ENCODE results near the gene DCK. TPM values are rescaled to one million over a fixed set of nuclear protein-coding genes. Genes with fewer than 3 reads are reported as not detected.

Gene DCK
- total and polyA plus RNA-seq, 2 donors (not counting 1 experiment from before 2014, with no cell fraction given), result 34.8 to 58.2 TPM

GRCh38 chr4:71064521-71064920 lies 71.1 kb downstream of the DCK start:
- CTCF ChIA-PET, result no interaction called here
- intact Hi-C loops (cut with micrococcal nuclease), result no loop called here
- no peak for DNase-seq
- Histone ChIP-seq H3K79me2 (ENCODE audit: control insufficient read depth, insufficient read depth, low read length) (no peaks in the 10 kb centered on the region), H3K36me3 (replicated peaks in 1 of 2; ENCODE audit: control extremely low read depth in 1 of 2, control insufficient read depth in 1 of 2, extremely low read depth in 1 of 2, insufficient read depth in 2 of 2, low read length in 1 of 2) (no peaks in the 10 kb centered on the region), H4K20me1 (ENCODE audit: control insufficient read depth, insufficient read depth, low read length, poor library complexity, severe bottlenecking) (no peaks in the 10 kb centered on the region), H3K4me3 (ENCODE audit: control extremely low read depth in 1 of 5, extremely low read depth in 1 of 5, insufficient read depth in 1 of 5, low read depth in 2 of 5, low read length in 4 of 5) (no peak overlapping the region), H2AFZ (ENCODE audit: insufficient read depth, low read depth, low read length, poor library complexity, severe bottlenecking) (no peak overlapping the region), H3K9me3 (ENCODE audit: control extremely low read depth in 1 of 3, control insufficient read depth in 2 of 3, insufficient read depth in 1 of 3, low read length in 2 of 3) (no peaks in the 10 kb centered on the region), H3K27ac (ENCODE audit: low read length in 2 of 2) (no peak overlapping the region), H3K9ac (ENCODE audit: low read length) (no peak overlapping the region), H3K27me3 (replicated peaks in 1 of 4; ENCODE audit: control extremely low read depth in 1 of 4, control insufficient read depth in 3 of 4, insufficient read depth in 4 of 4, low read length in 3 of 4) (no peaks in the 10 kb centered on the region), H3K4me1 (ENCODE audit: control insufficient read depth in 2 of 2, insufficient read depth in 2 of 2, low read length in 2 of 2) (no peaks in the 10 kb centered on the region), H3K4me2 (replicated peaks; ENCODE audit: low read depth, low read length, poor library complexity, severe bottlenecking) (no peak overlapping the region)
- no peak for ATAC-seq (ENCODE audit: low read depth)
- H3K4me3 Mint-ChIP-seq, result no peak overlapping the region
- no peak overlapping the region for H3K27ac Mint-ChIP-seq
- TF ChIP-seq CTCF (IDR thresholded peaks at IDR 0.05), result no peak
- TF ChIP-seq EZH2 (IDR thresholded peaks at IDR 0.05; ENCODE audit: borderline replicate concordance, insufficient read depth, low read depth, low read length, poor library complexity, severe bottlenecking), result no peak
- no peaks in the 10 kb centered on the region for H3K27me3 Mint-ChIP-seq
- H3K9me3 Mint-ChIP-seq (ENCODE audit: insufficient read depth), result no peaks in the 10 kb centered on the region
- 97% methylated on average over 3 of the region's 6 CpGs for WGBS (ENCODE audit: insufficient coverage)
- POLR2A ChIA-PET, result no interaction called here
- peaks cover 2% of the 10 kb centered on the region for H3K4me1 Mint-ChIP-seq

- Histone ChIP-seq H3K27ac (ENCODE audit: low read length in 2 of 2) (no peak overlapping the region), H3K79me2 (ENCODE audit: control insufficient read depth, insufficient read depth, low read length) (no peaks in the 10 kb centered on the region), H3K4me1 (ENCODE audit: control insufficient read depth in 2 of 2, insufficient read depth in 2 of 2, low read length in 2 of 2) (no peaks in the 10 kb centered on the region), H3K4me3 (ENCODE audit: control extremely low read depth in 1 of 5, extremely low read depth in 1 of 5, insufficient read depth in 1 of 5, low read depth in 2 of 5, low read length in 4 of 5) (no peak overlapping the region), H3K36me3 (replicated peaks in 1 of 2; ENCODE audit: control extremely low read depth in 1 of 2, control insufficient read depth in 1 of 2, extremely low read depth in 1 of 2, insufficient read depth in 2 of 2, low read length in 1 of 2) (no peaks in the 10 kb centered on the region), H3K27me3 (replicated peaks in 1 of 4; ENCODE audit: control extremely low read depth in 1 of 4, control insufficient read depth in 3 of 4, insufficient read depth in 4 of 4, low read length in 3 of 4) (no peaks in the 10 kb centered on the region), H3K9ac (ENCODE audit: low read length) (no peak overlapping the region), H4K20me1 (ENCODE audit: control insufficient read depth, insufficient read depth, low read length, poor library complexity, severe bottlenecking) (no peaks in the 10 kb centered on the region), H3K4me2 (replicated peaks; ENCODE audit: low read depth, low read length, poor library complexity, severe bottlenecking) (no peak overlapping the region), H3K9me3 (ENCODE audit: control extremely low read depth in 1 of 3, control insufficient read depth in 2 of 3, insufficient read depth in 1 of 3, low read length in 2 of 3) (no peaks in the 10 kb centered on the region), H2AFZ (ENCODE audit: insufficient read depth, low read depth, low read length, poor library complexity, severe bottlenecking) (no peak overlapping the region)
- Mint-ChIP-seq H3K27me3 (no peaks in the 10 kb centered on the region), H3K27ac (no peak overlapping the region), H3K4me3 (no peak overlapping the region), H3K9me3 (ENCODE audit: insufficient read depth) (no peaks in the 10 kb centered on the region), H3K4me1 (peaks cover 2% of the 10 kb centered on the region)
- ChIA-PET CTCF (no interaction called here), POLR2A (no interaction called here)
- TF ChIP-seq EZH2 (IDR thresholded peaks at IDR 0.05; ENCODE audit: borderline replicate concordance, insufficient read depth, low read depth, low read length, poor library complexity, severe bottlenecking), result no peak
- no peak for TF ChIP-seq CTCF (IDR thresholded peaks at IDR 0.05)
- intact Hi-C loops (cut with micrococcal nuclease), result no loop called here
- no peak for DNase-seq
- WGBS (ENCODE audit: insufficient coverage), result no CpG with 5 or more reads among the region's 2 CpGs
- ATAC-seq (ENCODE audit: low read depth), result no peak
Measured at GRCh38 chr4:71065991-71066510, 72.6 kb downstream of the DCK start.
